HG02571 (cell line): ENCODE measurements around the gene RPL27.
"Not testable (repeated sequence)": the region's sequence is repeated elsewhere in the genome, so short reads cannot be mapped to it uniquely, and the experiment has no call there.

Experiments used
- ATAC-seq: cut with Tn5 transposase; IDR thresholded peaks from one replicate; pipeline ENCODE4 v1.9.1; 2021; ENCODE audit warnings: mild to moderate bottlenecking, moderate library complexity; ENCODE audit not compliant: unreplicated experiment

Gene RPL27

DNA sequence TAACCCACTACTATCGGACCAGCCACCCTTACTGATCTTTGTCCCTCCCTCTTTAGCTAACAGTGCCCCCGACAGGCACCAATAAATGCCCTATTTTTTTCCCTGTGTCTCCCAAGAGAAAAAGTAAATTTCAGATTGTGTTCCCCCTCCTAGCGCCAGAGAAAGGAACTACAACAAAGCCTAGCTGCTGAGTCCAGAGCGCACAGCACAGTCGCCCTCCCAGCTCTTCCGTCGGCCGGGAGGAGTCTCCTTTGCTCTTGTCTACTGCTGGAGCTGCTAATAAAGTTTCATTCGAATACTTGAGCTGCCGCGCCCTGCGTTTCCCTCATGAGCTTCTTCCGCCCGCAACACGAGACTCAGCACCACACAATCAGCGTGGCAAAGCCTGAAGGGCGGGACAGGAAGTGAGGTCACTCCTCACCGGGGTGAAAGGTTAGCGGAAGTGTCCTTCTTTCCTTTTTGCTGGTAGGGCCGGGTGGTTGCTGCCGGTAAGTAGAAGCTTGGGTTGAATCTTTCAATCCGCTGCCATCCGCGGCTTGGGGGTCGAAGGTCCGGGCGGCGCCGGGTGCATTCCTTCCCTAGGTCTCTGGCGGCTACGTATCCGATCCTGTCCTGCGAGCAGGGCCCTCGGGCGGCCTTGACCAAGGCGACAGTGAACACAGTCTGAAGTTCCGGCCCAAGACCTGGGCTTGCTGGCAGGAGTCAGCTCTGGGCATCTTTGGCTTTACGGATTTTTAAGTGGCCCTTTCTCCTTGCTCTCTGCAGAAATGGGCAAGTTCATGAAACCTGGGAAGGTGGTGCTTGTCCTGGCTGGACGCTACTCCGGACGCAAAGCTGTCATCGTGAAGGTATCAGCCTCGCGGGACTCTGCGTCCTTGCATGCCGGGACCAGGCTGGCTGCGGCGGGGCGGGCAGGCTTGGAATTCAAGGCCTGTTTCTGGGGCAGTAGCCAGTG is at the start of gene RPL27:
RPL27 (plus strand) TSS at position 436 of the 955 bp plus-strand sequence; CDS start at position 768, 332 bp downstream.
- peak; percentile 92 for ATAC-seq

DNA sequence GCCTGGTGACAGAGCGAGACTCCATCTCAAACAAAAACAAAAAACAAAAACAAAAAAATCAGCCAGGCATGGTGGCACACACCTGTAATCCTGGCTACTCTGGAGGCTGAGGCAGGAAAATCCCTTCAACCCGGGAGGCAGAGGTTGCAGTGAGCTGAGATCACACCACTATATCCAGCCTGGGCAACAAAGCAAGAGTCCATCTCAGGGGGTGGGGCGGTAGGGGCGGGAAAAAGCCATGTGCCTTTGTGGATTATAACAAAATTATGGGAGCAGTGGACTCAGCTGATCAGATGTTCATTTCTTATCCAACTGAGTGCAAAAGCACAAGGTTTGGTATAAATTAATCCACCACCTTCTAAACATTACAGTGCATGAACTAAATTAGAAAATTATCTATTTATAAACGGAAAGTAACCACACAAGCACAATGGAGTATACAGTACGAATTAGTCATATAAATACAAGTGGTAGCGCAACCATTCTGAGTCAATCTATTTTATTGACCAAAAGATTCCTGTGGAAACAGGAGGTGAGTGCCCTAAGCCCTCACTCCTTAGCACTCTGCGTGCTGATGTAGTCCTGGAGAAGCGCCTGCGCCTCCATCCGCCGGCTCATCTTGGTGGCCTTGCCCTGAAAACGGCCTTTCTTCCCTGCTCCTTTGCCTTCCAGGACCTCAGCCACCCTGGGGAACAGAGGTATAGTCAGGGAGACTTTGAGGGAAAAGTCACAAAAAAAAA is 48.0 kb upstream of the RPL27 start:
- ATAC-seq: no peak

DNA sequence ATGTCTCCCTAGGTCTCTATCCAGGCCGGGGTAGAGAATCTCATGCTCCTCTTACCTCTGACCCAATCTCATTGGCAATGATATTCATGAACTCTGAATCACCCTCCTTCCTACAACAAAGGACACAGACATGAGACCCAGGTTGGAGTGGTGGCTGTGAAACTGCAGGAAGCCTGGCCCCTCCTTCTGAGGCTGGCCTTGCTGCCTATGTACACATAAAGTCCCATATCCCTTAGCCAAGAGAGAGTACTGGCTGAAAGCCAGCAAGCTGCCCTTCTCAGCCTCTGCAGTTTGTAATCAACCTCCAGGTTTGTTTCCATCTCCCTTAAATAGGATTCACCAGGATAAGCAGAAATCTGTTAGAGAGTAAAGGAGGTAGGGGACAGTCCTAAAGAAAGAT is 44.5 kb upstream of the RPL27 start:
- no peak for ATAC-seq

DNA sequence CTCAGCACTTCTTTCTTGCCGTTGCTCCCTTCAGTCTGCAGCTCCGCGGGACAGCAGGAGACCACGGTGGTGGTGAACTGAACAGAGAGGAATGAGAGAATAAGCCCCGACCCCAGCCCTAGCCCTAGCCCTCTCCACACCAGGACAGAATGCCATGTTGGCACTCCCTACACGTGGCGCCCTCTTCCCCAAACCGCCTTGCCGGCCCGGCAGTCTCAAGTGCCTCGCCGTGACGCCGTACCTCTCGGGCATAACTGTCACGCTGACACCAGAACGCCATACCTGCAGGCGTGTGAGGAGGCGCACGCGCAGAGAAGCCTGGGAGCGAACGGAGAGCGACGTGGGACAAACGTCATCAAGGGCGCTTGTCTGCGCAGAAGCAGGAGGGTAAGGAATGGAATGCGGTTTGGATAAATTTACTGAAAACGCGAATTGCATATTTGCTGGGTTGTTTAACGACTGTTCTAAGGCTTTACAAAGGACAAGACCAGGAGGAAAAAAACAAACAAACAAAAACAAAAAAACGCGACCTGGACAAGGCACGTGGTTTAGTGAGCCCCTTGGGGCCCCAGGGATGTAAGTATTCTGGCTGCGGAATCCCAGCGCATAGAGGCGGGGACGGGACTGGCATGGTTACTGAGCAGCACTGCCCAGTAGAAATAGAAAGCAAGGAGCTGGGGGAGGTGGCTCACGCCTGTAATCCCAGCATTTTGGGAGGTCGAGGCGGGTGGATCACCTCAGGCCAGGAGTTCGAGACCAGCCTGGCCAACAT is 33.9 kb upstream of the RPL27 start, which contains the start of gene AARSD1:
AARSD1 (minus strand) TSS at position 294 of the 772 bp plus-strand sequence; CDS start at position 280, 14 bp downstream.
- ATAC-seq: peak; percentile 76

DNA sequence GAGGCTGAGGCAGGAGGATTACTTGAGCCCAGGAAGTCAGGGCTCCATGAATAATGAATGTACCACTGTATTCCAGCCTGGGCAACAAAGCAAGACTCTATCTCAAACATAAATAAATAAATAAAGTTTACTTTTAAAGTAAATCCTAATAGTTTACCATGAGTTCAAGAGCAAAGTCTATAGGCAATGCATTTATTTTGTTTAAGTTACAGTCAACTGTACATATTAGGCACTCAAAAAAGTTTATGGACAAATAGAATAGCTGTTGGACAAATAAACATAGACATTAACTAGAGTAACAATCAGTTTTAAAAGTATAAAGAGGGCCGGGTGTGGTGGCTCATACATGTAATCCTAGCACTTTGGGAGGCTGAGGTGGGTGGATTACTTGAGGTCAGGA is 30.3 kb upstream of the RPL27 start:
- ATAC-seq: no peak

DNA sequence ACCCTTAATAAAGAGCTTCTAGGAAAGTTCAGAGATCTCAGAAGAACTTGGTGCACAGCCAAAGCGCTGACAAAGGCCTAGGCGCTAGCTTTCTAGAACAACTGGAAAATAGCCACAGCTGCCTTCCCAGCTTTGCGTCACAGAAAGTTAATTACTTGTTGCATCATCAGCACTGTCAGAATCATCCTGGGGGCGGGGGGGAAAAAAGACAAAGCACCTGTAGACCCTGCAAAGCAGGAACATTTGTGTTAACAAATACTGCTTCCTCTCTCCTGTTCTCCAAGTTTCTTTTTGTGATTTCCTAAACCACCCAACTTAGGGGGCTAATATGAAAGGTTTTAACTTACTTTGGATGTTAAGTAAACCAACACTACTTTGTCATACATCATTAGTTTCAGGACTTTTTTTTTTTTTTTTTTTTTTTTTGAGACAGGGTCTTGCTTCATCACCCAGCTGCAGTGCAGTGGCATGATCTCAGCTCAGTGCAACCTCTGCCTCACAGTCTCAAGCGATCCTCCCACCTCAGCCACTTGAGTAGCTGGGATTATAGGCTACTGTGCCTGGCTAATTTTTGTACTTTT is 29.1 kb upstream of the RPL27 start:
- ATAC-seq: no peak

DNA sequence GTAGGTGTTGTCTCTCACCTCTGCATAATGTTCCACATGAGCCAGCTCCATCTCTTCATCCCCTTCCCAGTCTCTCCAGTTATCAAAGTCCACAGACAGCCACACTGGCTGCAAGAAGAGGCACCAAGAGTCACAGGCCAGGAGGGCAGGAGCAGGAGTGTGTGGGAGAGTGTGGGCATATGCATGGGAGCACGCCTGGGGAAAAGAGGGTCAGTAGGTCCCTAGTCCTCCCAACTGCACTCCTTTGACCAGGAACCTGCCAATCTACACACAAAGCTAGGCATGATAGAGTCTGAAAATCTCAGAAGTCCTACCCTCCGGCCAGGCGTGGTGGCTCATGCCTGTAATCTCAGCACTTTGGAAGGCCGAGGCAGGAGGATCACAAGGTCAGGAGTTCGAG is 26.6 kb upstream of the RPL27 start:
- no peak for ATAC-seq

DNA sequence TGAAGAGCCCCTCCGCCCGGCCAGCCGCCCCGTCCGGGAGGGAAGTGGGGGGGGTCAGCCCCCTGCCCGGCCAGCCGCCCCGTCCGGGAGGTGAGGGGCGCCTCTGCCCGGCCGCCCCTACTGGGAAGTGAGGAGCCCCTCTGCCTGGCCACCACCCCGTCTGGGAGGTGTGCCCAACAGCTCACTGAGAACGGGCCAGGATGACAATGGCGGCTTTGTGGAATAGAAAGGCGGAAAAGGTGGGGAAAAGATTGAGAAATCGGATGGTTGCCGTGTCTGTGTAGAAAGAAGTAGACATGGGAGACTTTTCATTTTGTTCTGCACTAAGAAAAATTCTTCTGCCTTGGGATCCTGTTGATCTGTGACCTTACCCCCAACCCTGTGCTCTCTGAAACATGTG is 24.9 kb upstream of the RPL27 start:
- not testable (repeated sequence) for ATAC-seq

DNA sequence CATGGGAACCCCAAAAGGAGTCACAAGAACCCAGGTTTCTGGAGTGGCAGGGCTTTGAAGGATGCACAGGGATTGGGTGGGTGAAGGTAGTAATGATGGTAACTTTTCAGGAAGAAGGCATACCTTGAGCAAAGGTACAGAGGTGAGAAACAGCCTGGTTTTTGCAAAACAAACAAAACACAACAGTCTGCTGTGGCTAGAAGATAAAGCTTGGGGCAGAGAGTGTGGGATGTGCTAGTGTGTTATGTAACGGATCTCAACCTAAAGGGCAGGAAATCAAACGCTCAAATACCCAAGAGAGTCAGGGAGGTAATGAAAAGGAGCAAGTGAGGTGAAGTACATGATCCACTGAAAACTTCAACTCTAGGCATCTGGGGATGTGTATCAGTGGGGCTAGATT is 23.0 kb upstream of the RPL27 start:
- no peak for ATAC-seq

DNA sequence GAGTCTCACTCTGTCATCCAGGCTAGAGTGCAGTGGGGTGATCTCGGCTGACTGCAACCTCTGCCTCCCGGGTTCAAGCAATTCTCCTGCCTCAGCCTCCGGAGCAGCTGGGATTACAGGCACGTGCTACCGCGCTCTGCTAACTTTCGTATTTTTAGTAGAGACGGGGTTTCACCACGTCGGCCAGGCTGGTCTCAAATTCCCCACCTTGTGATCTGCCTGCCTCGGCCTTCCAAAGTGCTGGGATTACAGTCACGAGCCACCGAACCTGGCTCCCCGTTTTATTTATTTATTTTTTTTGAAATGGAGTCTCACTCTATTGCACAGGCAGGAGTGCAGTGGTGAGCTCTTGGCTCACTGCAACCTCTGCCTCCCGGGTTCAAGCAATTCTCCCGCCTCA is 22.5 kb upstream of the RPL27 start:
- not testable (repeated sequence) for ATAC-seq

DNA sequence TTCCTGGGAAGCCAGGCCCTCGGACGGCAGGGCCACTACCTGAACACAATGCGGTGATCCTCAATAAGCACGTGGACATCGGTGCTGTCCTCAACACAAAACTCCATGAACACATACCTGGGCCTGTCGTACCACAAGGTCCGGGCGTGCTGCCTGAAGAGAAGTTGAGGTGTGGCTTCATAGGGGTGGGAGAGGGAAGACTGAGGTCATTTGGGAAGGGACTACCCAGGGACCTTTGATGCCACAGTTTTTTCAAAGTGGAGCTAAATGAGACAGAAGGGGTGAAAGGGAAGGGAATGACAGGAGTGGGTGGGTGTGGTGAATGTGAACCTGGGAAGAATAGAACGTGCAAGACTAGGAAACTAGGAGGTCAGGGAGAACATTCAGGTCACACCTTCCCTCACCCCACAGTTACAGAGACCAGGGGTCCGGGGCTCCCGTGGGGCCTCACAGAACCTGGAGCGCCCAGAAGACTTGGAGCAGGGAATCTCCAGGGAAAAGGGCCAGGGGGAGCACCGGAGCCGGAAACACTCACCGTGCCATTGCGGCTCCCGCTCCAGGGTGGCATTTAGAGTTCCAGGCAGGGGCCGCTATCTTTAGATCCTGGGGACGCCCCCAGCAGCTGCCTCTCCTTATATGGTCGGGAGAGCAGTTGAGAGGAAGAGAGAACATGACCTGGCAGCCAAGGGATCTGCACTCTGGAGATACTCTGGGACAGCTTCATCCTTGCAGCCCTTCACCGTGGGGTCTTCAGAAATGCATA is 18.5 kb upstream of the RPL27 start, which contains the start of gene PTGES3L:
PTGES3L (minus strand) TSS at position 570 of the 763 bp plus-strand sequence; CDS start at position 543, 27 bp downstream.
- ATAC-seq: no peak

DNA sequence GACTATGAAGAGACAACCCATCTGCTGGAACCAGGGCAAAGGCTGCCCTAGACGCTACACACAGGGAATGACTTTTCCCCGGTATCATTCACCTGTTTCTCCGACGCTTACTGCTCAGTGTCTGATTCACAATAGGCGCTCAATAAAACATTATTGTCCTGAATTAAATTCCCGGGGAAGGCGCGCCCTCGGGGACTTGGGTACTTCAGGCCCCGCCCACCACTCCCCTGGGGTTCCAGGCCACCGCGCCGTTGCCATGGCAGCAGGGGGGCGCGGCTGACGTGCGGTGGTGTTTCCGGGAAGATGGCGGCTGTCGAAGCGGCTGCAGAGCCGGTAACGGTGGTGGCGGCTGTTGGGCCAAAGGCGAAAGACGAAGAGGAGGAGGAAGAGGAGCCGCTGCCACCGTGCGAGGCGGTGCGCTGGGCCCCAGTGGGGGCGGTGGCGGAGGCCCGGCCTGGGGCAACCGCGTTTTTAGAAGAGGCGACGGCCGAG is 17.9 kb upstream of the RPL27 start, which contains the start of gene RUNDC1:
RUNDC1 (plus strand) TSS at position 292 of the 492 bp plus-strand sequence; CDS start at position 304, 12 bp downstream.
- ATAC-seq: peak; percentile 62

DNA sequence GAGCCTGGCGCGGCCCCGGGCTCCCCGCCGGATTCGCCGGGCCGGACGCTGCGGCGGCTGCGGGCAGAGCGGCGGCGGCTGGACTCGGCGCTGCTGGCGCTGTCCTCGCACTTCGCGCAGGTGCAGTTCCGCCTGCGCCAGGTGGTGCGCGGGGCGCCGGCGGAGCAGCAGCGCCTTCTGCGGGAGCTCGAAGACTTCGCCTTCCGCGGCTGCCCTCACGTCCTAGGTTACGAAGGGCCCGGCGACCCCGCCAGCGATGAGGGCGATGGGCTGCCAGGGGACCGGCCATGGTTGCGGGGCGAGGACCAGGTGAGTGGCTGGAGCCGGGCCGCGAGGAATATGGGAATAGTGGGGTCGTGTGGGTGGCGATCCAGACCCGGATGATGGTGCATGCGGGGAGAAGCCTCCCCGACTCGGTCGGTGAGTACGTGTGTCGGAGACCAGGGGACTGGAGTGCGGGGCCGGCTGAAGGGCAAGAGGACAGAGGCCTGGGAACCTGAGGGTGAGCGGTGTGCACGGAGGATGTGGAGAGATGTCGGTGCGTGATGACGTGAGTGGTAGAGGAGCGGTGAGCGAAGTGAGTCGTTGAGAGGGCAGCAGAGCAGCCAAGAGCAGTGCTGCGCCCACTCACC is 17.3 kb upstream of the RPL27 start:
- ATAC-seq: peak; percentile 39

DNA sequence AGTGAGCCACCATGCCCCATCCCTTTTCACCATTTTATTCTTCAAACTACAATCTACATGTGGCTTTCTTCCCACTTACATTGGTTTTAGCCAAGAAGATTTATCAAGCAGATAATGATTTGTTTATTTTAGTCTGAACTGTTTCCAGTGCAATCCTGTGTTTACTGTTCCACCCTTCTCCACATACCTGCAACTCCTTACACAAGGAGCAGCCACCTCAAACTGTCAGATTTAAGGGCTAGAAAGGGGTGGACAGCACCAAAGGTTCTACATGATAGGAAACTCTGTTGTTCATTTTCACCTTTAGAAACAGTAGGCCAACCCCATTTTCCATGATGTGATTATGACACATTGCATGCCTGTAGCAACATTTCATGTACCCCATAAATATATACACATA is 16.0 kb upstream of the RPL27 start:
- ATAC-seq: no peak

DNA sequence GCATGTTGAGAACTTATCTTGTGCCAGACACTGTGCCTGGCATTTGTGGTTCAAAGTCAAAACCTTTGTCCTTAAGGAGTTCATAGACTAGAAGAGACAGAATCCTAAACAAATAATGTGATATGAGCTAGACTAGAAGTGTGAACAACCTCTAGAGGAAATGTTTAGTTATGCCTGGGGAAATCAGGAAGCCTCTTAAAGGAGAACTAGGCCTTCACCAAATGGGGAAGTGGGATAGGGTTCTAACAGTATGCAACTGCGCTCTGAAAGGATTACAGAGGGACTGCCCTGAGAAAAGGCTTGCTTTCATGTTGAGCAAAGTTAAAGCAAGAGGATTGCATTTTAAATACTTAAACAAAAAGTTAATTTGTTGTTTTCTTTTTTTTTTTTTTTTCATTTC is 13.0 kb upstream of the RPL27 start:
- no peak for ATAC-seq

DNA sequence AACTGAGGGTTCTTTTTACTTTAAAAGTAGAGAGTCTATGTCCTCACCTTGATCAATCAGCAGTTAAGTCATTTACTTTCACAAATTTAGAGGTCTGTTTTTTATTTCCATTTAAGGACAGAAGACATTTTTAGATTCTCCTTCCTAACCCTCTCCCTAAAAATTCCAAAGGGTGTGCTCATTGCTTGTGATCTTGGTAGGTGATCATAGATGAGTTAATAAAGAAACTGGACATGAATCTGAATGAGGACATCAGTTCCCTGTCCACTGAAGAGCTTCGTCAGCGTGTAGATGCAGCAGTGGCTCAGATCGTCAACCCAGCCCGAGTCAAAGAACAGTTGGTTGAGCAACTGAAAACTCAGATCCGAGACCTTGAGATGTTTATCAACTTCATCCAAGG is 9.1 kb upstream of the RPL27 start:
- ATAC-seq: no peak

DNA sequence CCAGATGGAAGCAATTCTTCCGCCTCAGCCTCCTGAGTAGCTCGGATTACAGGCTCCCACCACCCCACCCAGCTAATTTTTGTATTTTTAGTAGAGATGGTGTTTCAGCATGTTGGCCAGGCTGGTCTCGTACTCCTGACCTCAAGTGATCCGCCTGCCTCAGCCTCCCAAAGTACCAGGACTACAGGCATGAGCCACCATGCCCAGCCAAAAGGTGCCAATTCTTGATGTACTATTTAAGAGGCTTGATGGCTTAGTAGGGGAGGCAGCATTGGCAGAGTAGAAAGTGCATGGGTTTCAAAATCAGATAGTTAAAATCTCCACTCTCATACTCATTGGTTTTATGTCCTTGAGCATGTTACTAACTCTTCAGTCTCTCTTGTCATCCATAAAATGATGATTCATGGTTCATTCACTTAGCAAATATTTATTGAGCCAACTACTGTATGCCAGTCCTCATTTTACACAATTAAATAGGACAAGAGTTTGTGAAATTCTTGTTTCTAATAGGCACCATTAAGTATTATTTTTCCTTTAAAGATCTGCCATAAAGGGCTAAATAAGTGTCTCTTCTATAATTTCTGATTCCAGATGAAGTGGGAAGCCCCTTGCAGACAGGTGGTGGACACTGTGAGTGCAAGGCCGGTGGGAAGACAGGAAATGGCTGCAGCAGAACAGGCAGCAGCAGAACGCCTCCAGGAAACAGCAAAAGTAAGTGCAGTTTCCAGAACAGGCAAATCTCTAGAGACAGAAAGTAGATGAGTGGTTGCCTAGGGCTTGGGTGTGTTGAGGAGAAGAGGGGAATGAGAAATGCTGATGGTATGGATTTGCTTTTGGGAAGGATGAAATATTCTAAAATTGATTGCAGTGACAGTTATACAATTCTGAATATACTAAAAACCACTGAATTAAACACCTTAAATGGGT is 8.2 kb upstream of the RPL27 start:
- ATAC-seq: no peak

DNA sequence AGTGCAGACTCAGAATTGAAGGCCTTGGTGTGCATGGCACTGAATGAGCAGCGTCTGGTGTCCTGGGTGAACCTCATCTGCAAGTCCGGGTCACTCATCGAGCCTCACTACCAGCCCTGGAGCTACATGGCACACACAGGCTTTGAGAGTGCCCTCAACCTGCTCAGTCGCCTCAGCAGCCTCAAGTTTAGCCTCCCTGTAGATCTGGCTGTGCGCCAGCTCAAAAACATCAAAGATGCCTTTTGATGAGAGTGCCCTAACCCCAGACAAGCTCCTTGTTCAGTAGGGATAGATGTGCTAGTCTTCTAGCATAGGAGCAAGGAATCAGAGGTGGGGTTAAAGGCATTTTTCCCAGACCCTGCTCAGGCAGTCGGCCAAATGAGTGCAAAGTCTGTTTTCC is 6.7 kb upstream of the RPL27 start:
- no peak for ATAC-seq
